Cardiac atrium fibroblast (primary cell): ENCODE results near the gene GJA4. TPM values are rescaled to one million over a fixed set of nuclear protein-coding genes. Genes with fewer than 3 reads are reported as not detected.

Source experiments
- total RNA-seq: library from RNA; depleted of rRNA; stranded (reverse); fragments of >200 nt; gene quantifications from 2 replicates; pipeline ENCODE4 v1.2.3, GENCODE V29; 2015

Gene GJA4
- 2.1 and 4.9 TPM in 2 replicates for total RNA-seq

GRCh38 chr1:34792868-34793727, at the start of gene GJA4:
TSS of gene GJA4 (plus strand) at chr1:34792999. CDS start at chr1:34794214, 1,215 bp downstream.

GRCh38 chr1:34754964-34755637, 37.7 kb upstream of the GJA4 start, which contains the start of gene GJB5:
TSS of gene GJB5 (plus strand) at chr1:34755047. CDS start at chr1:34757331, 2,284 bp downstream.

GRCh38 chr1:34759503-34760357, 33.1 kb upstream of the GJA4 start, which contains the start of gene GJB4:
TSS of gene GJB4 (plus strand) at chr1:34759740. CDS start at chr1:34761255, 1,515 bp downstream.

GRCh38 chr1:34781071-34781843, 11.5 kb upstream of the GJA4 start, which contains the start of gene GJB3:
TSS of gene GJB3 (plus strand) at chr1:34781214. CDS start at chr1:34784763, 3,549 bp downstream.

Other genes starting within 250 kb of the GJA4 start
- gene GJB5, start 38.0 kb upstream of the GJA4 start, total RNA-seq: not detected in 2 replicates
- not detected in 2 replicates for gene GJB4, start 33.3 kb upstream of the GJA4 start, total RNA-seq
- not detected in 2 replicates for gene GJB3, start 11.8 kb upstream of the GJA4 start, total RNA-seq
- gene SMIM12, start 66.8 kb downstream of the GJA4 start, total RNA-seq: 28.4 and 43.9 TPM in 2 replicates
- 0.16 and 0.18 TPM in 2 replicates for gene DLGAP3, start 136.7 kb downstream of the GJA4 start, total RNA-seq
- 53.1 and 68.6 TPM in 2 replicates for gene TMEM35B, start 192.3 kb downstream of the GJA4 start, total RNA-seq
- 15.1 and 16.1 TPM in 2 replicates for gene ZMYM6, start 238.9 kb downstream of the GJA4 start, total RNA-seq